H1 (cell line): ENCODE data around the gene SSTR5. TPM values are rescaled to one million over a fixed set of nuclear protein-coding genes. Genes with fewer than 3 reads are reported as not detected.

Experiments used
- CTCF ChIA-PET: fragments of 300-600 bp; sonication (Branson Sonifier 250); formaldehyde crosslinking; loops from one replicate; lab custom pipeline; 2021; ENCODE audit not compliant: partially characterized antibody; lab: Charles Lee
- POLR2A ChIA-PET: fragments of 300-600 bp; sonication (Branson Sonifier 250); formaldehyde crosslinking; loops from one replicate; lab custom pipeline; 2021; ENCODE audit warnings: inconsistent platforms; ENCODE audit not compliant: partially characterized antibody; lab: Charles Lee
- DNase-seq, 2 experiments: peaks; one replicate each; pipeline versions ENCODE4 v3.0.0 to v3.0.0-alpha.2; 2010 to 2022; ENCODE audit warnings: low spot score in 2 of 2, low read depth in 1 of 2, mixed read lengths in 1 of 2
- FAIRE-seq: peaks from 2 replicates; lab custom pipeline; 2011; peaks lifted over from hg19 to GRCh38; lab: Jason Lieb, UNC
- H2AFZ ChIP-seq: 2 replicates; pipeline ENCODE4 v1.8.1; 2012; ENCODE audit warnings: low read length, inconsistent platforms
- H2AK5ac ChIP-seq: 2 replicates; pipeline ENCODE4 v1.6.1; 2013; ENCODE audit warnings: low read depth, low read length
- H2BK120ac ChIP-seq: replicated peaks from 2 replicates; pipeline ENCODE3; 2013; ENCODE audit warnings: low read depth, low read length, inconsistent platforms
- H2BK12ac ChIP-seq: 2 replicates; pipeline ENCODE4 v1.6.1; 2013; ENCODE audit warnings: low read depth, low read length
- H2BK15ac ChIP-seq: 2 replicates; pipeline ENCODE4 v1.6.1; 2013; ENCODE audit warnings: low read length
- H2BK20ac ChIP-seq: 2 replicates; pipeline ENCODE4 v1.6.1; 2013; ENCODE audit warnings: low read length
- H2BK5ac ChIP-seq: 2 replicates; pipeline ENCODE4 v1.6.1; 2013; ENCODE audit warnings: low read depth, low read length
- H3K14ac ChIP-seq: 2 replicates; pipeline ENCODE4 v1.6.1; 2013; ENCODE audit warnings: inconsistent platforms; ENCODE audit not compliant: insufficient read length
- H3K18ac ChIP-seq: 2 replicates; pipeline ENCODE4 v1.6.1; 2013; ENCODE audit warnings: low read length; ENCODE audit errors: extremely low read depth
- H3K23ac ChIP-seq: 2 replicates; pipeline ENCODE4 v1.6.1; 2013; ENCODE audit warnings: inconsistent platforms; ENCODE audit not compliant: insufficient read length
- H3K23me2 ChIP-seq: 2 replicates; pipeline ENCODE4 v1.6.1; 2013; ENCODE audit warnings: low read depth, low read length
- H3K27ac ChIP-seq: 2 replicates; pipeline ENCODE4 v1.6.1; 2011; ENCODE audit warnings: low read depth, low read length, inconsistent platforms
- H3K27me3 ChIP-seq, 4 experiments: replicated peaks in 1 of 4; 1 replicate in 1 of 4; 2 replicates in 3 of 4; pipeline versions ENCODE4 v1.6.1 to v1.8.1; 2011 to 2013; ENCODE audit warnings: low read length in 3 of 4, mild to moderate bottlenecking in 3 of 4, inconsistent platforms in 2 of 4, mixed read lengths in 2 of 4, moderate library complexity in 1 of 4; ENCODE audit not compliant: control insufficient read depth in 3 of 4, insufficient read depth in 3 of 4; ENCODE audit errors: extremely low read depth in 1 of 4
- H3K36me3 ChIP-seq, 4 experiments: 2 replicates each; pipeline versions ENCODE4 v1.6.1 to v1.8.1; 2011 to 2013; ENCODE audit warnings: mild to moderate bottlenecking in 4 of 4, low read length in 3 of 4, moderate library complexity in 2 of 4, control low read depth in 1 of 4, inconsistent platforms in 1 of 4; ENCODE audit not compliant: insufficient read depth in 4 of 4, control insufficient read depth in 2 of 4
- H3K4ac ChIP-seq: replicated peaks from 2 replicates; pipeline ENCODE3; 2013; ENCODE audit warnings: low read length, low read depth, mixed read lengths, inconsistent platforms; ENCODE audit not compliant: insufficient read length
- H3K4me1 ChIP-seq, 4 experiments: replicated peaks in 1 of 4; 1 replicate in 1 of 4; 2 replicates in 3 of 4; pipeline versions ENCODE4 v1.6.1 to v1.8.1; 2011 to 2013; ENCODE audit warnings: low read length in 3 of 4, inconsistent platforms in 2 of 4, mixed read lengths in 1 of 4; ENCODE audit not compliant: insufficient read depth in 4 of 4, control insufficient read depth in 3 of 4
- H3K4me2 ChIP-seq, 2 experiments: 2 replicates each; pipeline versions ENCODE4 v1.6.1 to v1.8.1; 2011 to 2013; ENCODE audit warnings: low read depth in 2 of 2, low read length in 2 of 2, control low read depth in 1 of 2, inconsistent platforms in 1 of 2, mild to moderate bottlenecking in 1 of 2; ENCODE audit not compliant: insufficient read depth in 1 of 2
- H3K4me3 ChIP-seq, 4 experiments: fragments of 200-600, 300-600 bp in 1 of 4; sonication (generic), shearing (Covaris generic), sonication (Bioruptor Twin) in 1 of 4; 2 replicates each; pipeline versions ENCODE4 v1.5.1 to v1.8.1; 2011 to 2016; ENCODE audit warnings: low read length in 4 of 4, low read depth in 3 of 4, control low read depth in 2 of 4, inconsistent platforms in 2 of 4, mild to moderate bottlenecking in 2 of 4, mixed read lengths in 1 of 4, moderate library complexity in 1 of 4; ENCODE audit not compliant: insufficient read depth in 2 of 4; ENCODE audit errors: extremely low read depth in 1 of 4
- H3K56ac ChIP-seq: replicated peaks from 2 replicates; pipeline ENCODE3; 2013; ENCODE audit warnings: low read depth, mild to moderate bottlenecking, mixed read lengths, low read length, inconsistent platforms; ENCODE audit not compliant: insufficient read length
- H3K79me1 ChIP-seq: 2 replicates; pipeline ENCODE4 v1.6.1; 2013; ENCODE audit warnings: low read depth, low read length, control low read depth
- H3K79me2 ChIP-seq, 2 experiments: 2 replicates each; pipeline versions ENCODE4 v1.6.1 to v1.8.1; 2012 to 2013; ENCODE audit warnings: low read length in 2 of 2, mild to moderate bottlenecking in 2 of 2, inconsistent platforms in 1 of 2; ENCODE audit not compliant: insufficient read depth in 2 of 2, control insufficient read depth in 1 of 2
- H3K9ac ChIP-seq, 4 experiments: replicated peaks in 1 of 4; 1 replicate in 1 of 4; 2 replicates in 3 of 4; pipeline versions ENCODE4 v1.6.1 to v1.8.1; 2011 to 2013; ENCODE audit warnings: low read depth in 3 of 4, low read length in 3 of 4, control low read depth in 2 of 4, mild to moderate bottlenecking in 2 of 4, moderate library complexity in 2 of 4, inconsistent platforms in 1 of 4; ENCODE audit errors: extremely low read depth in 1 of 4
- H3K9me3 ChIP-seq, 2 experiments: 2 replicates each; pipeline versions ENCODE4 v1.6.1 to v1.8.1; 2012 to 2013; ENCODE audit warnings: mild to moderate bottlenecking in 2 of 2, moderate library complexity in 2 of 2, control low read depth in 1 of 2, inconsistent platforms in 1 of 2, low read depth in 1 of 2, low read length in 1 of 2, mixed read lengths in 1 of 2; ENCODE audit not compliant: insufficient read depth in 2 of 2
- H4K20me1 ChIP-seq, 2 experiments: replicated peaks in 1 of 2; 2 replicates each; pipeline versions ENCODE3 to v1.8.1; 2011 to 2013; ENCODE audit warnings: inconsistent platforms in 2 of 2, low read length in 2 of 2, mild to moderate bottlenecking in 1 of 2; ENCODE audit not compliant: insufficient read depth in 2 of 2, control insufficient read depth in 1 of 2
- H4K5ac ChIP-seq: 2 replicates; pipeline ENCODE4 v1.6.1; 2013; ENCODE audit warnings: low read length, low read depth, mixed read lengths, inconsistent platforms; ENCODE audit not compliant: insufficient read length
- H4K8ac ChIP-seq: 2 replicates; pipeline ENCODE4 v1.8.0; 2013; ENCODE audit warnings: mild to moderate bottlenecking, moderate library complexity, low read length, inconsistent platforms; ENCODE audit not compliant: insufficient read depth; ENCODE audit errors: extremely low read depth
- H4K91ac ChIP-seq: replicated peaks from 2 replicates; pipeline ENCODE3; 2013; ENCODE audit warnings: low read length, mixed read lengths, inconsistent platforms; ENCODE audit not compliant: insufficient read length
- ATF2 ChIP-seq: IDR thresholded peaks from 2 replicates; pipeline ENCODE4 v1.6.1; 2012; ENCODE audit warnings: low read length, inconsistent platforms
- RAD21 ChIP-seq, 2 experiments: IDR thresholded peaks in 1 of 2; conservative IDR thresholded peaks in 1 of 2; 2 replicates each; pipeline ENCODE4 v1.6.1; 2011; ENCODE audit warnings: low read depth in 2 of 2, low read length in 2 of 2, improper control_type of control experiment in 1 of 2, inconsistent platforms in 1 of 2, mild to moderate bottlenecking in 1 of 2, moderate library complexity in 1 of 2
- WGBS, 2 experiments: shearing (Covaris generic) in 1 of 2; methylation state at CpG; one replicate each; pipeline versions ENCODE4 v1.1.6 to v1.1.7; 2013 to 2015; ENCODE audit warnings: low lambda C conversion rate in 2 of 2, mixed read lengths in 2 of 2, inconsistent platforms in 1 of 2, low coverage in 1 of 2, missing lambda C conversion rate in 1 of 2; ENCODE audit not compliant: insufficient replicate concordance in 2 of 2, insufficient coverage in 1 of 2, insufficient read length in 1 of 2; ENCODE audit errors: extremely low coverage in 1 of 2, missing lambda C conversion rate in 1 of 2; 5-methylcytosine and 5-hydroxymethylcytosine counted together
- polyA plus RNA-seq, 7 experiments: library from polyadenylated mRNA; depleted of rRNA in 3 of 7; stranded (reverse) in 5 of 7; unstranded in 2 of 7; fragments of >200 nt in 5 of 7; fragments of 200-250 nt in 2 of 7; gene quantifications; 1 replicate in 5 of 7; 2 replicates in 1 of 7; 4 replicates in 1 of 7; pipeline versions ENCODE4 v1.2.1 to v1.2.3, GENCODE V29; 2011 to 2013; ENCODE audit warnings: missing spikeins in 2 of 7, mixed read lengths in 2 of 7
- total RNA-seq: library from RNA; stranded (reverse); fragmentation: NEBNext Ultra II Directional; extraction: Animal tissue kit (Norgen Biotek cat#: 25700); gene quantifications from 2 replicates; pipeline ENCODE4 v1.2.1, GENCODE V29; 2021

SSTR5 gene
- total and polyA plus RNA-seq, 2 of the 8 experiments (the other 6 are each of a cell fraction or from before 2014, with no cell fraction given): 0.56 to 0.60 TPM

- H3K36me3 ChIP-seq: no peaks in the 10 kb centered on the region
- DNase-seq (no peak), FAIRE-seq (no peak)
- peaks cover 0 to 5% (median 2%) of the 10 kb centered on the region in 4 experiments; a peak in 2 of 7 replicates for H3K27me3 ChIP-seq
- no peak overlapping the region for H2BK20ac ChIP-seq
- no peak overlapping the region for H2BK12ac ChIP-seq
- no peak overlapping the region for H3K9ac ChIP-seq
- no peaks in the 10 kb centered on the region for H3K9me3 ChIP-seq
- no peak overlapping the region for H2AK5ac ChIP-seq
- H3K4ac ChIP-seq: no peak overlapping the region
- H4K20me1 ChIP-seq: peaks cover 0 to 1% of the 10 kb centered on the region in 2 experiments
- H4K5ac ChIP-seq: no peak overlapping the region
- ChIA-PET POLR2A (no interaction called here), CTCF (interaction anchor here (0.9 to 1.7 kb wide), 5 partner anchors 38 to 253 kb away, joined by 3 to 9 read pairs (median 4); no protein-coding TSS in a partner anchor)
- H3K18ac ChIP-seq: no peak overlapping the region
- no peak overlapping the region for H3K23ac ChIP-seq
- H3K4me3 ChIP-seq: no peak overlapping the region
- H2BK15ac ChIP-seq: no peak overlapping the region
- H3K4me2 ChIP-seq: no peak overlapping the region
- H3K27ac ChIP-seq: no peak overlapping the region
- peaks cover 0 to 9% (median 2%) of the 10 kb centered on the region in 4 experiments; a peak in 4 of 7 replicates for H3K4me1 ChIP-seq
- no CpG with 5 or more reads among the region's 26 CpGs for WGBS, 2 experiments
- no peak overlapping the region for H3K14ac ChIP-seq
- H2AFZ ChIP-seq: no peak overlapping the region
- H3K79me1 ChIP-seq: no peaks in the 10 kb centered on the region
- H4K91ac ChIP-seq: no peak overlapping the region
- H2BK5ac ChIP-seq: no peak overlapping the region
- H2BK120ac ChIP-seq: no peak overlapping the region
- H3K56ac ChIP-seq: no peak overlapping the region
- peaks cover 4% of the 10 kb centered on the region; the same call in 1 of the 2 replicates for H3K23me2 ChIP-seq
- no peaks in the 10 kb centered on the region for H3K79me2 ChIP-seq
- no peak overlapping the region; the same call in 1 of the 2 replicates for H4K8ac ChIP-seq
- TF ChIP-seq RAD21 (IDR thresholded peaks at IDR 0.05 in 1 of 2, conservative IDR thresholded peaks at IDR 0.05 in 1 of 2; ENCODE audit: low read depth in 2 of 2, low read length in 2 of 2) (no peak), ATF2 (no peak)
These were observed 29.8 kb downstream of the SSTR5 start for GRCh38 chr16:1102333-1102700.
